Measurements from ENCODE around the gene EXOC7.
"Not testable (repeated sequence)": the region's sequence is repeated elsewhere in the genome, so short reads cannot be mapped to it uniquely, and the experiment has no call there.

EXOC7 gene

DNA sequence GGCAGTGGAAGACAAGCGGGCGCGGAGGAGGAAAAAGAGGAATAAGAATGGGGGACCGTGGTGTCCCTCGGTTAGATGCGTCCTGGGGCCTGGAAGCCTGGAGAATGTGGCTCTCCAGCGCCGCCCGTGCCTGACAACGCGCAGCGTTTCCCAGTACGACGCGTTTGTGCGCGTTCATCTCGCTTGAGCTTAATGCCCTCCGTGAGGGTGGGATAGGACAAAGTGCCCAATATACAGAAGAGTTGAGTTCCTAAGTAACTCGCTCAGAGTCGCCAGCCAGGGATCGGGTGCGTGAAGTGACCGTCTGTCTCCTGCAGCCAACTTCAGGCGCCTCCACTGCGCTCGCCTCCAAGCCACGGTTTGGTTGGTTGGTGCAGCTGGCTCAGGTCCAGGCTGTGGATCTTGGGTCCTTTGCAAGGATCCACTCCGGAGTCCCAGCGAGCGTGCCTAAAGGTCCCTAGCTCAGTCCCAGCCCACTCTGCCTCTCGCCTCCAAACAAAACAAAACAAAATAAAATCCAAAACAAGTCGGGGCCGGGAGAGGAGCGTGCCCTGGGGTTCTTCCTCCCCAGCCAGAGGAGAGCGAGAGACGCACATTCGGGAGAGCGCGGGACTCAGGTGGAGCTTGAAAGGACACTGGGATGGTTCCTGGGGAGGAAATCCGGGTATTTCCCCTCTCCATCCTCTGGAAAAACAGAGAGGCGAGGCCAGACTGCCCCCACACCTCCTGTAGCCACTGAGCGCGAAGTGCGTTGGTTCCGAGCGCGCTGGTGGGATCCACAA is 28.0 kb downstream of the EXOC7 start:
- DNase-seq: no peak

GRCh38 chr17:76074390-76075363 is 28.9 kb downstream of the EXOC7 start, which contains the start of gene GALR2:
TSS of gene GALR2 (plus strand) at chr17:76074781. CDS start at chr17:76074884, 103 bp downstream.
- DNase-seq: no peak

DNA sequence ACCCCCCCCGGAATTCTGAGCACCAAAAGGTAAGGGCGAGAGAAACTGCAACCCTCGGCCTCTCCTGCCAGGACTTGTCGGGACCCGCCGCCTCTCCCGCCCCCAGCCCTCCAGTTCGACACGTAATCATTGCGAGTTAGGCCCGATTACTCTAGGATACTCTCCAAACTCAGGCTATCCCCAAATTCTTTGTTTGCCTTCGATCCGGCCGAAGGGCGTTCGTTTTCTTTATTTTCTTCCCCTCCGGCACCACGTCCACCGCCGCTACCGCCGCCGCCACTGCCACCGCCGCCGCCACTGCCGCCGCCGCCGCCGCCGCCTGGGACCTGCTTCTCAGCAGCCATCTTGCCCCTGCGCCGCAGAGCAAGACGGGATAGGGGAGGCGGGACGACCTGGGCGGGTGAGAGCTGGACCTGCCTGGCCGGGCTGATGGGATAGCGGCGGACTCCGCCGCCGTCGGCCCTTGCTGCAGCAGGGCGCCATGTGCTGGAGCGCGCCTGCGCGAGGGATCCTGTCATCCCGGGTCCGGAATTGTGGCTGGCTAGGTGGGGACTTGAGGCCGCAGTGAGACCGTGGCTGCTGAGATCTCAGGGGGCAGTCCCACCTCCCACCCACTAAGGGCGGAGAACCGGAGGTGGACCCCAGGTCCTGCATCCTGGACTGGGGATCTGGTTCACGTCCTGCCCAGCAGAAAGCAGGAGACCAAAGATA is 31.3 kb downstream of the EXOC7 start, which contains the start of gene SRP68:
SRP68 (minus strand) TSS at position 370 of the 711 bp plus-strand sequence; CDS start at position 344, 26 bp downstream.
- peak; percentile 90 for DNase-seq

GRCh38 chr17:76071531-76072147 is 31.9 kb downstream of the EXOC7 start:
- no peak for DNase-seq

- DNase-seq: no peak
Measured at GRCh38 chr17:76065775-76066174, 37.8 kb downstream of the EXOC7 start.

DNA sequence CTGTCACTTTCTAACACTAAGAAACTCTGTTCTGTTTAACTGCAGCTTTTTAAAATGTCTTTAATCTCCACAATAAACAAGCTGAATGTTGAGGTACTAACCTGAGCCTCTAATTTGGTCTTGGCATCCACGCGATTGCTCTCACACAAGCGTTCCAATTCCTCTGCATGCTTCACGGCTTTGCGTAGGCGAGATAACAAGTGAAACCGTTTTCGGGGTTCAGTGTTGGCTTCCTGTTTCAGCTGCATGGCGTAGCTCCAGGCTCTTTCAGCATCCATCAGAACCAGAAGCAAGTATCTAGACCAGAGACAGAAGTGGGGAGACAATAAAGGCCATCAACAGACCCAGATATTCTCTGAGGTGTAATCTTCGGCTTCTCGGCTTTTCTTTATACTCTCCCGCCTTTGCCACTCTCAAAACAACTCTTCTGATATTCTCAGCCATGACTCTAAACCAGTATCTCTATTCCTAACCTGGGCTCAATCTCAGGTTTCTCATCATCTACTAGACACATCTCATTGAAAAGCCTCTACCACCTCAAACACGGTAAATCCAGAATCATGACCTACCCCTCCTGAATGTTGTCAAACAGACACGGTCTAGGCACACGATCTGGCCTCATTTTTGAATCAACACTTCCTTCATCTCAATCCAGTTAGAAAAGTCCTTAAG is 39.6 kb downstream of the EXOC7 start:
- DNase-seq: no peak

GRCh38 chr17:76058264-76058663 is 45.3 kb downstream of the EXOC7 start:
- not testable (repeated sequence) for DNase-seq

- DNase-seq: no peak
Measured at GRCh38 chr17:76056882-76057281, 46.7 kb downstream of the EXOC7 start.

- DNase-seq: no peak
Measured at GRCh38 chr17:76054112-76054476, 49.5 kb downstream of the EXOC7 start.

DNA sequence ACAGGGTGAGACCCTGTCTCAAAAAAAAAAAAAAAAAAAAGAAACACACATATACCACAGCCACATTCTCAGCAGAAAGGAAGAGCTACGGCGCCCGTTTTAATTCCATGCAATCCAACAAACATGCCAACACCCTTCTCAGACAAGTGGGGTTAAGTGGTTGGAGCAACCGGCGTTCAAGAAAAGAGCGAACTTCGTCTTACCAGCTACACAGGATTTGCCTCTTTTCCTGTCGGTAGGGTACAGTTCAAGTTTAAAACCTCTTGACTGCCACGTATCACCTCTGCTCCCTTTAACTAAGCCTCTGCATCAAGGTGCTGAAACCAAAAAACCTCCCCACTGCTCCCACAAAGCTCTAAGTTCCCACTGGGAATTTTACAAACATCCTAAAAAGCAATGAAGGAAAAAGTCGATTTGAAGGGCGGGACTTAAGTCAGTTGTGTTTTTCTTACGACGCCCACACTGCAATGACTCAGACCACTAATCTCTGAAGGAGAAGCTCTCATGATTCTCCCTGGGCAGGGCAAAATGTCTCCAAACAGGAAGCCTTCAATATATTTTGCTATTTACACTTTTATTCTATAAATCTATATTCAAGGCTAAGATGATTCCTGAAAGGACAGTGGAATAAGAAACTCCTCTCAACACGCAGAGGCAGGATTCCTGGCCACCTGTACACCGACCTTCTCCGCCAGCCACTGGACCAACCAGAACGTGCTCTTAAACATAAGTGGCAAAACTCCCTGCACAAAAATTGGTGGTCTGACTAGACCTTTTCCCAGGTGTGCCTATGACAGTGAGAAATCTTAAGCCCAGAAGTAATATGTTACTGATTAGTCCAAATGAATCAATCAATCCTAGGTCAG is 50.1 kb downstream of the EXOC7 start:
- DNase-seq: no peak

GRCh38 chr17:76051561-76051960 is 52.0 kb downstream of the EXOC7 start:
- DNase-seq: no peak

GRCh38 chr17:76050538-76051467 is 52.8 kb downstream of the EXOC7 start:
- no peak for DNase-seq

- DNase-seq: no peak
Measured at GRCh38 chr17:76049836-76050537, 53.6 kb downstream of the EXOC7 start.

DNA sequence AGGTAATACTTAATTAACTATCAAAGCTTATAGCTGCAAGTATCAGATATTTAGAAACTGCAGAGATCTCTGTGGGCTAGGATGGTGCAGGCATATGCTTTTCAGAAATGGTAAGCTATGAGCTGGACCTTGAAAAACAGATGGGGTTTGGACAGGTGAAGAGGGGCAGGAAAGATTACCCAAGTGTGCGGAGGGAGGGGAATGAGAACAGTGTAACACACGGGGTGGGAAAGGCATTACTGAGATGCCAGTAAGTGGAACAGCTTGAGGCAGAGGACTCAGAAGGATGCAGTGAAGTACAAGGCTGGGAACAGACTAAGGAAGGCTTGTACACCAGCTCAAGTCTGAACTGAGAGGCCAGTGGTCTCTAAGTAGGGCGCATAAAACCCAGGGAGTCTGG is 54.3 kb downstream of the EXOC7 start:
- DNase-seq: no peak

- peak; percentile 31 for DNase-seq
Measured at GRCh38 chr17:76048711-76049110, 54.9 kb downstream of the EXOC7 start.

GRCh38 chr17:76048025-76048605 is 55.5 kb downstream of the EXOC7 start:
- no peak for DNase-seq

DNA sequence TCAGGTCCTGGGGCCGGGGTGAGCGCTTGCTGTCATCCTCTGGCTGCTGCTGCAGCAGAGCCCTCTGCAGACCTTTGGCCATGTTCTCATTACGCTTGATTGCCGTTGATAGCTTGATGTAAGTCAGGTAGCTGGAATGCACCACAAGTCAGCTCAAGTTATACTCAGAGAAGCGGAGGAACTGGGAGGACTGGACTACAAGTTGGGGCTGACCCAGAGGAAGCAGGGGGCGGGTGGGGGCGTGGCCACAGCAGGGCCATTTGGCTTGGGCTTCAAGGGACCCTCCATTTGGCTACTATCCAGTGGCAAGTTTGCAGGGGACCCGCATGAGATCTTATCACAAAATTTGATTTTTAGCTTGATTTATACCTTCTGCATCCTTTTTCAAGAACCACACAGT is 57.5 kb downstream of the EXOC7 start:
- no peak for DNase-seq

DNA sequence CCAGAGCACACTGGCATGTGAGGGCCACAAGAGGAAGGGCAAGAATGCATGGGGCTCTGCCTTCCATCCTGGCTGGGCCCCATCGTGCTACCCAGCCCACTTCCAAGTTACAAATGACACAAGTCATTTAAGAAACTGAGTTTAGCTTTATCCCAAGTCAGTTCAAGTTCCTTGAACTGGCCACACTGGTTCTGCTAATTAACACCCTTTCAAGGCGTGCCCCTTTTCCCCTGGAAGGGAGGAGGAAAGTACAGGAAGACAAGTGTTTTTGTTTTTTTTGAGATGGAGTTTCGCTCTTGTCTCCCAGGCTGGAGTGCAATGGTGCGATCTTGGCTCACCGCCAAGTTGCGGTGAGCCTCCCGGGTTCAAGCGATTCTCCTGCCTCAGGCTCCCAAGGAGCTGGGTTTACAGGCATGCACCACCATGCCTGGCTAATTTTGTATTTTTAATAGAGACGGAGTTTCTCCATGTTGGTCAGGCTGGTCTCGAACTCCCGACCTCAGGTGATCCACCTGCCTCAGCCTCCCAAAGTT is 59.0 kb downstream of the EXOC7 start:
- not testable (repeated sequence) for DNase-seq

Data from fibroblast of skin of abdomen (primary cell).